Stimulated activated CD8-positive, alpha-beta memory T cell treated with anti-CD3 and anti-CD28 coated beads, Interleukin-15, amount 100 ng/mL, for 1 hour (primary cell): ENCODE measurements around the gene TRIM25.

Experiments
- DNase-seq: peaks from one replicate; pipeline ENCODE4 v3.0.0-alpha.2; 2020; ENCODE audit warnings: low read depth

TRIM25 gene

GRCh38 chr17:56894859-56895455 lies 18.9 kb downstream of the TRIM25 start:
- no peak for DNase-seq

- DNase-seq = no peak
These were observed 20.3 kb downstream of the TRIM25 start for GRCh38 chr17:56893503-56893902.

GRCh38 chr17:56892333-56892732 lies 21.5 kb downstream of the TRIM25 start:
- DNase-seq = no peak

GRCh38 chr17:56891751-56892150 lies 22.1 kb downstream of the TRIM25 start:
- DNase-seq = peak; percentile 30

GRCh38 chr17:56890906-56891674 lies 22.8 kb downstream of the TRIM25 start:
- DNase-seq = no peak

GRCh38 chr17:56890390-56890789 lies 23.5 kb downstream of the TRIM25 start:
- DNase-seq = no peak

- no peak for DNase-seq
These were observed 26.0 kb downstream of the TRIM25 start for GRCh38 chr17:56887552-56888467.

- DNase-seq = no peak
These were observed 26.7 kb downstream of the TRIM25 start for GRCh38 chr17:56887105-56887504.

- no peak for DNase-seq
These were observed 27.5 kb downstream of the TRIM25 start for GRCh38 chr17:56886288-56886731.

- no peak for DNase-seq
These were observed 28.6 kb downstream of the TRIM25 start for GRCh38 chr17:56885312-56885657.

GRCh38 chr17:56884483-56885311 lies 29.2 kb downstream of the TRIM25 start:
- DNase-seq = no peak

GRCh38 chr17:56883616-56884015 lies 30.2 kb downstream of the TRIM25 start:
- no peak for DNase-seq

- DNase-seq = no peak
These were observed 32.1 kb downstream of the TRIM25 start for GRCh38 chr17:56881685-56882295.

GRCh38 chr17:56880571-56880970 lies 33.3 kb downstream of the TRIM25 start:
- no peak for DNase-seq

GRCh38 chr17:56880133-56880532 lies 33.7 kb downstream of the TRIM25 start:
- DNase-seq = no peak

GRCh38 chr17:56879280-56879679 lies 34.6 kb downstream of the TRIM25 start:
- DNase-seq = no peak

- DNase-seq = no peak
These were observed 37.1 kb downstream of the TRIM25 start for GRCh38 chr17:56876766-56877179.

- DNase-seq = no peak
These were observed 43.7 kb downstream of the TRIM25 start for GRCh38 chr17:56870081-56870651.

- DNase-seq = no peak
These were observed 45.1 kb downstream of the TRIM25 start for GRCh38 chr17:56868716-56869115.

GRCh38 chr17:56867948-56868376 lies 45.9 kb downstream of the TRIM25 start:
- no peak for DNase-seq

GRCh38 chr17:56866496-56866895 lies 47.4 kb downstream of the TRIM25 start:
- DNase-seq = no peak
